Measurements from ENCODE around the gene FOXO4.

GRCh38 chrX:71068044-71068918 lies 27.4 kb upstream of the FOXO4 start, which contains the start of gene SNX12:
- TF ChIP-seq, protein P1, sequence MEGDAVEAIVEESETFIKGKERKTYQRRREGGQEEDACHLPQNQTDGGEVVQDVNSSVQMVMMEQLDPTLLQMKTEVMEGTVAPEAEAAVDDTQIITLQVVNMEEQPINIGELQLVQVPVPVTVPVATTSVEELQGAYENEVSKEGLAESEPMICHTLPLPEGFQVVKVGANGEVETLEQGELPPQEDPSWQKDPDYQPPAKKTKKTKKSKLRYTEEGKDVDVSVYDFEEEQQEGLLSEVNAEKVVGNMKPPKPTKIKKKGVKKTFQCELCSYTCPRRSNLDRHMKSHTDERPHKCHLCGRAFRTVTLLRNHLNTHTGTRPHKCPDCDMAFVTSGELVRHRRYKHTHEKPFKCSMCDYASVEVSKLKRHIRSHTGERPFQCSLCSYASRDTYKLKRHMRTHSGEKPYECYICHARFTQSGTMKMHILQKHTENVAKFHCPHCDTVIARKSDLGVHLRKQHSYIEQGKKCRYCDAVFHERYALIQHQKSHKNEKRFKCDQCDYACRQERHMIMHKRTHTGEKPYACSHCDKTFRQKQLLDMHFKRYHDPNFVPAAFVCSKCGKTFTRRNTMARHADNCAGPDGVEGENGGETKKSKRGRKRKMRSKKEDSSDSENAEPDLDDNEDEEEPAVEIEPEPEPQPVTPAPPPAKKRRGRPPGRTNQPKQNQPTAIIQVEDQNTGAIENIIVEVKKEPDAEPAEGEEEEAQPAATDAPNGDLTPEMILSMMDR (IDR thresholded peaks at IDR 0.05) = peak in 4 of 6 experiments; percentile 85 to 92 (median 88)
- peak; percentile 42 to 60 for TF ChIP-seq POLR2A (IDR thresholded peaks at IDR 0.05)
